Measurements from ENCODE around the gene CENPL. TPM values are rescaled to one million over a fixed set of nuclear protein-coding genes. Genes with fewer than 3 reads are reported as not detected.
A peak's percentile ranks its signal among the peaks of the same experiment; 100 is the strongest.

CENPL gene
- total RNA-seq, 1 experiment from 2014 or later, result 28.7 TPM

DNA sequence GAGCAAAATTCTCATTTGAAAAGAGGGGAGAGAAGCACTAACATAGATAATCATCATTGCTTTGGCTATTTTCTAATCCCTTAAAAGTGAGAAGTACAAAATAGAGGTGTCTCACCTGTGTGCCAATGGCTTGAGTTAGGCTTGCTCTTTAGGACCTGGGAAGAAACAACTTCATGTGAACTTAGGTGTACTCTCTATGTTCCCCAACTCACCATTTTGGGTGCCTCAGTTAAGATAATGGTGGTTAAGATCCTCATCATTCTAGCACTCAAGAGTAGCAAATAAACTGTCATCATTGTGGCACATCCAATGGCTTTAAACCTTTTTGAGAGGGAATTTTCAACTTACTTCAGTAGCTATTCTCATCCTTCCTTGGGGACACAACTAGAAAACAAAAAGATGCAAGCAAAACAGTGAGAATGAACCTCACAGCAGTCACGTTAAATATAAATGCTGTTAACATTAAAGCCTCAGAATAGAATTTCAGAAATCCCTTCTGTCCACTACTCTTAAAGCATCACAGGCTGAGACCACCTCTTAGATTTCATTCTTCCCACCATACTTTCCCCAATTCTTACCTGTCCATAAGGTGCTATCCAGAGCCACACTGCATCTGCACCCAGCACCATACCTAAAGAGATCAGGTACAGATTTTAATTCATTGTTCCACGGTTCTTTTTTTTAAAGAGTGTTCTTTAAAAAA, 41.9 kb upstream of the CENPL start:
- POLR2A ChIA-PET, result no interaction called here
- CTCF ChIA-PET, result no interaction called here
- TF ChIP-seq, protein P1, sequence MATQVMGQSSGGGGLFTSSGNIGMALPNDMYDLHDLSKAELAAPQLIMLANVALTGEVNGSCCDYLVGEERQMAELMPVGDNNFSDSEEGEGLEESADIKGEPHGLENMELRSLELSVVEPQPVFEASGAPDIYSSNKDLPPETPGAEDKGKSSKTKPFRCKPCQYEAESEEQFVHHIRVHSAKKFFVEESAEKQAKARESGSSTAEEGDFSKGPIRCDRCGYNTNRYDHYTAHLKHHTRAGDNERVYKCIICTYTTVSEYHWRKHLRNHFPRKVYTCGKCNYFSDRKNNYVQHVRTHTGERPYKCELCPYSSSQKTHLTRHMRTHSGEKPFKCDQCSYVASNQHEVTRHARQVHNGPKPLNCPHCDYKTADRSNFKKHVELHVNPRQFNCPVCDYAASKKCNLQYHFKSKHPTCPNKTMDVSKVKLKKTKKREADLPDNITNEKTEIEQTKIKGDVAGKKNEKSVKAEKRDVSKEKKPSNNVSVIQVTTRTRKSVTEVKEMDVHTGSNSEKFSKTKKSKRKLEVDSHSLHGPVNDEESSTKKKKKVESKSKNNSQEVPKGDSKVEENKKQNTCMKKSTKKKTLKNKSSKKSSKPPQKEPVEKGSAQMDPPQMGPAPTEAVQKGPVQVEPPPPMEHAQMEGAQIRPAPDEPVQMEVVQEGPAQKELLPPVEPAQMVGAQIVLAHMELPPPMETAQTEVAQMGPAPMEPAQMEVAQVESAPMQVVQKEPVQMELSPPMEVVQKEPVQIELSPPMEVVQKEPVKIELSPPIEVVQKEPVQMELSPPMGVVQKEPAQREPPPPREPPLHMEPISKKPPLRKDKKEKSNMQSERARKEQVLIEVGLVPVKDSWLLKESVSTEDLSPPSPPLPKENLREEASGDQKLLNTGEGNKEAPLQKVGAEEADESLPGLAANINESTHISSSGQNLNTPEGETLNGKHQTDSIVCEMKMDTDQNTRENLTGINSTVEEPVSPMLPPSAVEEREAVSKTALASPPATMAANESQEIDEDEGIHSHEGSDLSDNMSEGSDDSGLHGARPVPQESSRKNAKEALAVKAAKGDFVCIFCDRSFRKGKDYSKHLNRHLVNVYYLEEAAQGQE (IDR thresholded peaks at IDR 0.05; ENCODE audit: insufficient read depth in 1 of 2, low read depth in 2 of 2, low read length in 1 of 2), result no peak
- peak; percentile 23; the same call in 1 of the 2 replicates for TF ChIP-seq POLR2AphosphoS5 (IDR thresholded peaks at IDR 0.05; ENCODE audit: low read depth, low read length)
- no peak for TF ChIP-seq SIN3A (IDR thresholded peaks at IDR 0.05; ENCODE audit: borderline replicate concordance, insufficient read depth, low read depth, low read length)
- TF ChIP-seq, protein P2, sequence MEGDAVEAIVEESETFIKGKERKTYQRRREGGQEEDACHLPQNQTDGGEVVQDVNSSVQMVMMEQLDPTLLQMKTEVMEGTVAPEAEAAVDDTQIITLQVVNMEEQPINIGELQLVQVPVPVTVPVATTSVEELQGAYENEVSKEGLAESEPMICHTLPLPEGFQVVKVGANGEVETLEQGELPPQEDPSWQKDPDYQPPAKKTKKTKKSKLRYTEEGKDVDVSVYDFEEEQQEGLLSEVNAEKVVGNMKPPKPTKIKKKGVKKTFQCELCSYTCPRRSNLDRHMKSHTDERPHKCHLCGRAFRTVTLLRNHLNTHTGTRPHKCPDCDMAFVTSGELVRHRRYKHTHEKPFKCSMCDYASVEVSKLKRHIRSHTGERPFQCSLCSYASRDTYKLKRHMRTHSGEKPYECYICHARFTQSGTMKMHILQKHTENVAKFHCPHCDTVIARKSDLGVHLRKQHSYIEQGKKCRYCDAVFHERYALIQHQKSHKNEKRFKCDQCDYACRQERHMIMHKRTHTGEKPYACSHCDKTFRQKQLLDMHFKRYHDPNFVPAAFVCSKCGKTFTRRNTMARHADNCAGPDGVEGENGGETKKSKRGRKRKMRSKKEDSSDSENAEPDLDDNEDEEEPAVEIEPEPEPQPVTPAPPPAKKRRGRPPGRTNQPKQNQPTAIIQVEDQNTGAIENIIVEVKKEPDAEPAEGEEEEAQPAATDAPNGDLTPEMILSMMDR (IDR thresholded peaks at IDR 0.05), result no peak
- Histone ChIP-seq H3K27me3 (ENCODE audit: control insufficient read depth, insufficient read depth, low read length) (no peaks in the 10 kb centered on the region), H3K9me3 (ENCODE audit: control insufficient read depth, insufficient read depth, low read depth, low read length) (no peaks in the 10 kb centered on the region), H3K4me1 (ENCODE audit: control insufficient read depth, insufficient read depth, low read length) (peaks cover 33% of the 10 kb centered on the region), H3K27ac (ENCODE audit: low read length) (peak overlapping the region; percentile 96), H3K4me3 (ENCODE audit: low read depth in 2 of 2, low read length in 2 of 2) (peak overlapping the region; percentile 79 to 95), H3K36me3 (ENCODE audit: control insufficient read depth, insufficient read depth, low read length) (peaks cover 42% of the 10 kb centered on the region)
- in situ Hi-C loops (cut with HindIII; ENCODE audit: low pct_unique_long_range_greater_than_20kb, low sequenced_read_pairs), result no loop called here
- ATAC-seq (no peak), DNase-seq (ENCODE audit: low read depth, low spot score) (no peak)
- intact Hi-C loops (cut with micrococcal nuclease; ENCODE audit: unreplicated experiment), result no loop called here
- BruUV-seq (replicated peaks), result no TSS peak

DNA sequence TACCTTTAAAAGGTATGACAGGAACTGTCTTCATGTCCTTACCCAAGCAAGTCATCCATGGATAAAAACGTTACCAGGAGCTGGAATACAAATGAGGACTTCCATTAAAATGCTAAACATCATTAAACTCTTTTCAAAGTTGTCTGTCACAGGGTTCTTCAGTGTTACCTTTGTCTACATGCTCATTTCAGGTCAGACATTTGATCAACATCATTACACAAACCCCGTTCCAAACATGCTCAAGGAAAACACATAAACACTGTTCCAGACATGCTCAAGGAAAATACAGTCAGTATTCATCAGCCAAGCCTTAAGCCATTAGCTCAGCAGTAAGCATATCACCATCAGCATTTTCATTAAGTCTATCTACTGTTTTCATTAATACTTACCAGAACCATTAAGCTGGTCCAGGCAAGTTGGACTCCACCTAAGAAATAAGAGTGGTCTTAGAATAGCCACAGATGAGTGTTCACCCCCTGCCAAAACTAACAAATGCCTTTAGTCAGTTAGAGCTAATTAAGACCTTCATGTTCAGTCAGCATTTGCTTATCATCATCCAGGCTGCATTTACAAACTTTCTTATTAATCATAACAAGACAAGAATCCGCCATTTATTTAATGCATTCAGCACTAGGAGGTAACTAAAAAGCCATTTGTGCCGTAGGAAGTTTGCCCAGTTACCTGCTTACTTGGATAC, 40.9 kb upstream of the CENPL start:
- CTCF ChIA-PET, result no interaction called here
- Histone ChIP-seq H3K27ac (ENCODE audit: low read length) (peak overlapping the region; percentile 96), H3K4me3 (ENCODE audit: low read depth in 2 of 2, low read length in 2 of 2) (peak overlapping the region; percentile 79 to 95), H3K36me3 (ENCODE audit: control insufficient read depth, insufficient read depth, low read length) (peaks cover 42% of the 10 kb centered on the region), H3K9me3 (ENCODE audit: control insufficient read depth, insufficient read depth, low read depth, low read length) (no peaks in the 10 kb centered on the region), H3K27me3 (ENCODE audit: control insufficient read depth, insufficient read depth, low read length) (no peaks in the 10 kb centered on the region), H3K4me1 (ENCODE audit: control insufficient read depth, insufficient read depth, low read length) (peaks cover 33% of the 10 kb centered on the region)
- in situ Hi-C loops (cut with HindIII; ENCODE audit: low pct_unique_long_range_greater_than_20kb, low sequenced_read_pairs), result no loop called here
- intact Hi-C loops (cut with micrococcal nuclease; ENCODE audit: unreplicated experiment), result no loop called here
- POLR2A ChIA-PET, result no interaction called here
- DNase-seq (ENCODE audit: low read depth, low spot score), result no peak
- TF ChIP-seq, protein P2 (IDR thresholded peaks at IDR 0.05), result no peak
- TF ChIP-seq SIN3A (IDR thresholded peaks at IDR 0.05; ENCODE audit: borderline replicate concordance, insufficient read depth, low read depth, low read length), result no peak
- TF ChIP-seq, protein P1 (IDR thresholded peaks at IDR 0.05; ENCODE audit: insufficient read depth in 1 of 2, low read depth in 2 of 2, low read length in 1 of 2), result no peak
- TF ChIP-seq POLR2AphosphoS5 (IDR thresholded peaks at IDR 0.05; ENCODE audit: low read depth, low read length), result no peak
- no peak for TF ChIP-seq TCF7L2 (IDR thresholded peaks at IDR 0.05; ENCODE audit: low read depth, low read length)
- no peak for ATAC-seq
- BruUV-seq (replicated peaks), result no TSS peak
